Activated CD4-positive, alpha-beta T cell treated with anti-CD3 and anti-CD28 coated beads for 4 hours (primary cell): ENCODE results near the gene IL17C.
A peak's percentile ranks its signal among the peaks of the same experiment; 100 is the strongest.

Experiments used
- DNase-seq, 2 donors: peaks; one replicate each; pipeline ENCODE4 v3.0.0-alpha.2; 2020

The IL17C gene

DNA sequence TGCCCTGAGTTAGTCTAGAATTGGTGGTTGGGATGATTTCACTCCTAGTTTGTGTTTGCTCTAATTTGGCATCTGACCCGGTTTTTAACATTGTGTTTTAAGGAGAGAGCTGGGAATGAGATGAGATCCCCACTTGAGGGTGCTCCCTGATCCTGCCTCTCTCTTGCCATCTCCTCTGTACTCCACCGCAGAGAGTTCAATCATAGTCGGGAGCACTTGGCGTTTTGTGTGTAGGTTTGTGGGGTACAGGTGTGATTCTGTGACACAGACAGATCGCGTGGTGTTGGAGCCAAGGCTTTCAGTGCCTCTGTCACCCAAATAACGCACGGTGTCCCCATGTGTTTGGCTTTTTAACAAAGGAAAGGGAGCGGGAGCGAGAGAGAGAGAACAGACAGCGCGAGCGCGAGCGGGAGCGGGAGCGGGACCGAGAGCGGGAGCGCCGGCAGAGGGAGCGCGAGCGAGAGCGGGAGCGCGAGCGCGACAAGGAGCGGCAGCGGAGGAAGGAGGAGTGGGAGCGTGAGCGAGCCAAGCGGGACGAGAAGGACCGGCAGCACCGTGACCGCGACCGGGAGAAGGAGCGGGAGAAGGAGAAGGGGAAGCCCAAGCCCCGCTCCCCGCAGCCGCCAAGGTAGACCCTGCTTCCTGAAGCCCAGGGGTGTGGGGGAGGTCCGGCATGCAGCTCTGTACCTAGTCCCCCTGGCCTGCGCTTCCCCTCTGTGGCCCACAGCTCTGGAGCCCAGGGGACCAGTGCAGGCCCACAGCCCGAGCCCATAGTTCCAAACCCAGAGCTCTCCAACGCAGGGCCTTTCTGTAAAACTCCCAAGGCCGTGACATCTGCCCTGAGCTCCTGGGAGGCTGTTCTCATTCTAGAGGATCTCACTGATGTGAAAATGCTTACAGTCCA is 27.2 kb upstream of the IL17C start:
- DNase-seq = no peak

DNA sequence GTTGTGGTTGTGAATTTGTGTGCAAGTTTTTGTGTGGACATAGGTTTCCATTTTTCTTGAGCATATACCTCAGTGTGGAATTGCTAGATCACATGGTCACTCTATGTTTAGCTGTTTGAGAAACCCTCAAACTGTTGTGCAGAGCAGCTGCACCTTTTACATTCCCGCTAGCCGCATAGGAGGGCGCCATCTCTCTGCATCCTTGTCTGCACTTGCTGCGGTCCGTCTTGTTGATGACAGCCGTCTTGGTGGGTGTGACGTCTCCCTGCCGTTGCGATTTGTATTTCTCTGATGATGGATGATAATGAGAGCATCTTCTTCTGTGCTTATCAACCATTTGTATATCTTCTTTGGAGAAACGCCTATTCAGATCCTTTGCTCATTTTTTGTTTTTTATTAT is 25.1 kb upstream of the IL17C start:
- no peak for DNase-seq

DNA sequence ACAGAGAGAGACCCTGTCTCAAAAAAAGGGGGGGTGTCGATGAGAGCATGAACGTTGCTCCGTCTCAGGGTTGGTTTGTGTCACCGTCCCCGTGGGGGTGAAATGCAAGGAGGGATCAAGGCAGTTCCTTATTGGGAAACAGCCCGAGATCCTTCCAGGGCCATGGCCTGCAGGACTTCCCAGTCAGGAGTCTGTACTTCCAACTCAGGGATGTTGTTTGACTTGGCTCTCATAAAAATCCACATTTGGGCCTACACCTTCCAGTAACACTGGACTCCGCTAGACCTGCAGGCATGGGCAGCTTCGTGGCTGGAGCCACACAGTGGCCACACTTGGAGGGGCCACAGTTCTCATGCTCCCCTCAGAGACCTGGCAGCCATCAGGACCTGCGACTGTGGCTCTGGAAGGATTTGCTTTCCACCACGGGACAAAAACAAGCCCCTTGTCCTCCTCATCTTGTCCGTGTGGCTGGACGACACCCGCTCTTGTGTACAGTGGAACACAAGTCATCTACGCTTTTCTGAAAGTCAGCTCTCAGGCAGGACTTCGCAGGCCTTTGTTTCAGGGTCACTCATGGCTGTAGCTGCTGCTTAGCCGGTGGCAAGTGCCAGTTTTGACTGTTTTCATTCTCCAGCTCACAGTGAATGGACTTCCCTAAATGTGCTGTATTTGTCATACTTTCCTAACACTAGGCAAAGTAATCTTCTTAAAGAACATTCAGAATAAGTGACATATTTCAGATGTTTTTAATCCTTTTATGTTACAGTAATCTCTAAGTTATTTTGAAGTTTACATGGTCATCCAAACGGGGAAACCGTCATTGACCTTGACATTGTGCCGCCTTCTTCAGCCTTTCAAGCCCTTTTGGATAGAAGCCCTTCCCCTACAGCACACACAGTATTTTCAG is 24.2 kb upstream of the IL17C start:
- no peak for DNase-seq

DNA sequence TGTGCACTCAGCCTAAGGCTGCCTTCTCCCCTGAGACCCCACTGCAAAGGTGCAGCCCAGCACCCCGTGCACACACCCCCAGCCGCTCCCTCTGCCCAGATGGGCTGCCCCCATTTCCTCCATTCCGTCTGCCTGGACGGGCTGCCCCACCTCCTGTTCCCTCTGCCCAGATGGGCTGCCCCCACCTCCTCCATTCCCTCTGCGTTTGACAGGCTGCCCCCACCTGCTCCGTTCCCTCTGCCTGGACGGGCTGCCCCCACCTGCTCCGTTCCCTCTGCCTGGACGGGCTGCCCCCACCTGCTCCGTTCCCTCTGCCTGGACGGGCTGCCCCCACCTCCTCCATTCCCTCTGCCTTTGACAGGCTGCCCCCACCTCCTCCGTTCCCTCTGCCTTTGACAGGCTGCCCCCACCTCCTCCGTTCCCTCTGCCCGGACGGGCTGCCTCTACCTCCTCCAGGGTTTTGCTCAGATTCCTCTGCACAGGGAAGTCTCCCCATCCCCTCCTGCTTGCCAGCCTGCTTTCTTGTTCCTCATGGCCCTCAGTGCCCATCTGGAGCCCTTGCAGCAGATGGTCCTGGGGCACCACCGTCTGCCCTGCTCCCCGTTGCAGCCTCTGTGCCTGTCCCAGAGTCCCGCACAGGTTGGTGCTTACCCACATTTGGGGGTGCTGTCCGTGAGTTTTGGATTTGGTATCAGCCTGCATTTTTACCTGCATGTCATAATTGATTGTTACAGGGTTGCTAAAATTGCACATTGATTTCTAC is 23.4 kb upstream of the IL17C start:
- DNase-seq = no peak

DNA sequence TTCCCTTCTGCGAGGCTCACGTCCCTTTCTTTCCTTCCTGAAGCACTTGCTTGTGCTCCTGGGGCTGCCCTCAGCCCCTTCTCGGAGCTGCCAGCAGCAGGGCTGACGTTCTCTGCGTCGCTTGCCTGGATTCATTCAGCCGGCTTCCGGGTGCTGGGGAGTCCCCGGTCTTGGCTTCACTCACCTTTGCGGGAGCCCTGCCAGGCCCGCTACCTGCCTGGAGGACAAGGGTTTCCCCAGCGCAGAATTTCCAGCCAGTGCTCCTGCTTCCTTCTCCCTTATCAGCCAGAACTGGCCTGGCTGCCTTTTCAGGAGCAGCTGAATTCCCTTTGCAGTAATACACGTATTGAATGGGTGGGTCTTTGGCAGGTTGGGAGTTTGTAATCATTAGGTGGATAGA is 22.1 kb upstream of the IL17C start:
- no peak for DNase-seq

DNA sequence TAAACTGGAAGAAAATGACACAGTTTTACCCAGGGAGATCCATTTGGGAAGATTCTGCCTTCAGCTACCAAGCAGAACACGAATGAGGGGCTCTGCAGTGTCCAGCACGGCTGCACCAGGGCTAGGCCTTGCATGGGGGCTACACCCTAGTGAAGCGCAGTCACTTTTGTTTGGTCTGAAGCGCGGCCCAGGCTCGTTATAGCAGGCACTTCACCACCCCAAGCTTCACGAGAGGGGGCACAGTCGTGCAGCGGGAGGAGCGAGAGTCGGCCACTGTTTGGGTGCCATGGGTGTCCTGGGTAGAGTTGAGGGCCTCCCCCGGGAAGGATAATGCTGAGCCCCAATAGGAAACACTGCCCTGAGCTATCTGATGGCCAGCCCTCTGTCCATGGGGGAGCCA is 21.6 kb upstream of the IL17C start:
- no peak for DNase-seq

DNA sequence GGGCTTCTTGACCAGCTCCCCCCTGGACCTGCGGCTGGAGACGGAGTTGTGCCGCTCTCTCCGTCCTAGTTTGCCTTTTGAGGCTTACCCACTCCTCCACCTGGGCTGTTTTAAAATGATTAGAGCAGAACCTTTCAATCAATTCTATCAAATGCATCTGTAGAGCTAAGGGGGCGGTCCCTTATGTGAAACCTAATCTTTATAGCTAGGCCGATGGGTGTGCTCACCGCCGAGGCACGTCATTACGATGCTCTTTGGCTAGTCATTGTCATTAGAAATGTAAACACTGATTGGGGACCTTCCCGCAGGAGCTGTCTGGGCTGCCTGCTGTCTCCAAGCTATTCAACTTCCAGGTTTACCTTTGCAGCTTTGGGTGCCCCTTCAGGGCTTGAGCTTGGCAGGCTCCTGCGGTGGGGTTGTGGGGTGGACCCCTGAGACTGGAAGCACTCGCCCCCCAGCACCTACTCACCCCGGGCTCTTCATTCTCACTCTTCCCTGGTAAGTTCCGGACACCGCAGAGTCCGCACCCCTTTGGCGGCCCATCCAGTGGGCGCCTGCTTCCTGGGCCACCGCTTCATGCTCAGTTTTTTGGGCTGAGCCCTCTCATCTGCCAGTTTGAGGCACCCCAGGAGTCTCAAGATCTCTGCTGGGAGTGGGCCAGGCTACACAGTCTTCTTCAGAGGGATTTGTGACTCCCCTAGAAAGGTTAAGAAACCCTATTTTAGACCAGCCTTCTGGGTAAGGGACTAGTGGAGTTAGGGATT is 20.9 kb upstream of the IL17C start:
- DNase-seq = no peak

DNA sequence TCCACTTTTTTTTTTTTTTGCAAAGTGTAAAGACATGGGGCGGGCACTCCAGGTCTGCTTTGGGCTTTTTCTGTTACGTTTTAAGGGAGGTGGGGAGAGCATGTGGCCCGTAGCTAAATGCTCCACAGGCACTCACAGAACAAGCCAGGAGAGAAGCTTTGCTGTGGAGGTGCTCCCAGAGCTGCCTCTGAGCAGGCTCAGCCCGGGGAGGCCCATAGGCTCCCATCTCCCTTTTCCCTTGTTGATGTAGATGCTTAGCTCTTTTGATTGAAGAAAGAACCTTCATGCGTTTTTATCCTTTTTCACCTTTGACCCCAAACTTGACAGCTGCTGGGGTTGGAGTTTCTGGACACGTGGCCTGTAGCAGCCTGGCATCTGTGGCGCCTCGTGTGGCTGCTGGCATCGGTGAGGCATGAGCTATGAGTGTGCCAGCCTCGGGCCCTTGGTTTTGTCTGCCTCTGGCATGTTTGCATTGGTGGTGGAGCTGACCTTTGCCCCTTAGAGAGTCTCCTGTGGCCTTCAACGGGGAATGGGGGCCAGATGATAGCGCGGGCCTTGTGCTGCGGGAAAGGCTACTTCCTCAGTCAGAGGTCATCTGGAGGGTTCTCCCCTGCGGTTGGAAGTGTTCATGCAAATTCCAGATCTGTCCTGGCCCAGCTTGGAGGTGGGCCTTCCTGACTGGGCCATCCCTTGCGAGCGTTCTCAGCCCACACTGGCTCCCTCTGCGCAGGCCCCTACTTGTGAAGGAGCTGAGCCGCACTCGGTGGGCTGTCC is 20.0 kb upstream of the IL17C start:
- DNase-seq = no peak

DNA sequence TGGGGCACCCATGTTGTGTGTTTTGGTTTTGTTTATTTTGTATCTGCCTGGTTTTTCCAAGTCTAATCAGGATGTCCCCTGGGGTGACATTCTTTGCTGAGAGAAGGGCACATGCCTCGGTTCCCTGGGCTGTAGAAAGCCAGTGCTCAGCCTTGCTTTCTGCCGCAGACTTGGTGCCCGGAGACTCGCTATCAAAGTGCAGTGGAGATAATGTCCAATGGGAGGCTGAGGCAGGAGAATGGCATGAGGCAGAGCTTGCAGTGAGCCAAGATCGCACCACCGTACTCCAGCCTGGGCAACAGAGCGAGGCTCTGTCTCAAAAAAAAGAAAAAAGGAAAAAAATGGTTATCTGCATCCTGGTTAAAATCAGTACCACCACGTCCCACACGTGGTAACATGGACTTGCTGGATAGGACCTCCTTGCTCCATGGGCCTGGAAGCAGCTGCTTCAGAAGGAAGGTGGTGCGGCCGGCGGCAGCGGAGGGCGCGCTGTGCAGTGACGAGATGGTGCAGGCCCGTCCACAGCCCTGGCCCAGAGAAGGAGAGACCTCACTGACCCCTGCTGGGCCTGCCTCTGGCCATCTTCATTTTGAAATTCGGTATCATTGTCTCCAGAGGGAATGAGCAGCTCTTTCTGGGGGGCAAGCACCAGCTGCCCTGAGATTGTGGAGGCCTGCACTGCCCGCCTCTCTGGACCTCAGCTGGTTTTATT is 19.3 kb upstream of the IL17C start:
- no peak for DNase-seq

DNA sequence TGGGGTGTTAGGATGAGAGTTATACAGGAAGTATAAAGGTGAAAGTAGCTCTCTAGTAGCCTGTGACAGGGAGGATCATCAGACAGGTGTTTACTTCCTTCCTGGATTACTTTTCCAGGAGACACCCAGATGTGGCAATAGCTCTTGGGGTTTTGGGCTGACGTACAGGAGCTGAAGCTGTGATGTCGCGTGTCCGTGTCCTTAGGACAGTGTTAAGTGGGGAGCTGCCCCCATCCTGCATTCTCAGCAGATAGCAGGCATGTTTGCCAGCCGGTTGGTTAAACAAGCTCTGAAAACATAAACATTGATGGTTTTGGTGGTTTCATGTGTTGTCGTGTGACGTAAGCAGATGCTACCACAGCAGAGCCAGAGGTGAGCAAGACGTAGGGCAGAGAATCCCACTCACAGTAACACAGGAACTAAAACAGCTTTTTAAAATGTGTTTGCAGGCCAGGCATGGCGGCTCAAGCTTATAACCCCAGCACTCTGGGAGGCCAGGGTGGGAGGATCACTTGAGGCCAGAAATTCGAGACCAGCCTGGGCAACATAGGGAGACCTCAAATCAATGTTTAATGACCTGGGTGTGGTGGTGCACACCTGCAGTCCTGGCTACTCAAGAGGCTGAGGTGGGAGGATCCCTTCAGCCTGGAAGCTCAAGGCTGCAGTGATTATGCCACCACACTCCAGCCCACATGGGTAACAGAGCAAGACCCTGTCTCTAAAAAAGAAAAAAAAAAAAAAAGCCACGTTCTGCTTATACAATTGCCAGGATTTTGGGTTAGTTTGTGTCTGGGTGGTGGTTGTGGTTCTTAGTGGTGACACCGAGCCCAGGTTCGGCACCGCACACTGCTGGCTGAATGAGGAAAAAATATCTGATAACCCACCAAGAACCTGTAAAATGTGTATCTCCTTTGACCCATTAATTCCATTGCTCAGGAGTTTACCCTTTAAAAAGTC is 18.2 kb upstream of the IL17C start:
- DNase-seq = peak; percentile 46 to 55

DNA sequence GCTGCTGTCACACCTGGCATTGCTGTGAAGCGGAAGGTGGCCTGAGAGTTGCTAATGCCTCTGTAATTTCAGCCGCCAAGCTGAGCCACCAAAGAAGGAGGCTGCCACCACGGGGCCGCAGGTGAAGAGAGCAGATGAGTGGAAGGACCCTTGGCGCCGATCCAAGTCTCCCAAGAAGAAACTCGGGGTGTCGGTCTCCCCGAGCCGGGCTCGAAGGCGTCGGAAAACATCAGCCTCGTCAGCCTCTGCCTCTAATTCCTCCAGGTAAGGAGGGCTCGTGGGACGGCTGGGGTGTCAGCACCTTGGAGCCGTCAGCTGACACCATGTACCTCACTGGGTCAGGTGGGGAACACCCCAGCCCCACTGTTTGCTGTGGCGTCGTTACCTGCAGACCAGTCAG is 16.2 kb upstream of the IL17C start:
- no peak for DNase-seq

DNA sequence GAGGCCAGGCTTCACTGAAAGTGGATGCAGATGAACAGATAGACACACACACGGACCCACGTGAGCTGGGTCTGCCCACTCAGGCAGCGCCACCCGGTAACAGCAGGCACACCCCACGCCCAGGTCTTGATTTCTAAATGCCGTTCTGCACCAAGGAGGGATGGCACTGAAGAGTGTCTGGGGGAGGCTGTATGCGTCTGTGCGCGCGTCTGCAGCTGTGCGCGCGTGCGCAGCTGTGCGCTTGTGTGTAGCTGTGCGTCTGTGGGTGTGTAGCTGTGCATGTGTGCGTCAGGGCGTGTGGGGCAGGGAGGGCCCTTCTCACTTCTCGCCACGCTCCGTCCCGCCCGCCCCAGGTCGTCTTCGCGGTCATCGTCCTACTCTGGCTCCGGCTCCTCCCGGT is 15.5 kb upstream of the IL17C start:
- no peak for DNase-seq

DNA sequence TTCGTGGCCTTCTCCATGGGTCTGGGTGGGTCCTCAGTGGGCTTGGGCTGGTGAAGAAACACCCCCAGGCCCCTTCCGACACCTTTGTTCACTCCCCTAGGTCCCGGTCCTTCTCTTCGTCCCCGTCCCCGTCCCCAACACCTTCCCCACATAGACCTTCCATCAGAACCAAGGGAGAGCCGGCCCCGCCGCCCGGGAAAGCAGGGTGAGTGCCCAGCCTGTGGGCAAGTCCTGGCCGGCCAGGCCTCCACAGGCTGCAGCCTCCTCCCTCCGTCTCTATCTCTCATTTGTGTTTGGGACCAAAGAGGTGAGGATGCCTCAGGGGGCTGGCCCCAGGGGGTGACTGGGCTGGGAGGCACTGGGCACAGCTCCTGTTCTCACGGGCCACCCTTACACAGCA is 14.5 kb upstream of the IL17C start:
- no peak for DNase-seq

DNA sequence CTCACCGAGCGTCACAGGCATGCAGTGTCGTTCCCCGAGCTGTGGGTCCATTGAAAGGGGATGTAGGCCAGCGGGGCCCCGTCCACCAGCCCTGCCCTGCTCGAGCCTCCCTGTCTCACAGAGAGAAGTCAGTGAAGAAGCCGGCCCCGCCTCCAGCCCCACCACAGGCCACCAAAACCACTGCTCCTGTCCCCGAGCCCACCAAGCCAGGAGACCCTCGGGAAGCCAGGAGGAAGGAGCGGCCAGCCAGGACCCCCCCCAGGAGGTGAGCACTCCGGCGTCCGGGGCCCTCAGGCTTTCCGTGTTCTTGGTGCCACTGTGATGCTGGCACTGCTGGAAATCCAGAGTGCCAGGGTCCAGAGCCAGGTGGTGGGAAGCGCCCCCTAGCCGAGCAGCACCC is 13.9 kb upstream of the IL17C start:
- no peak for DNase-seq

DNA sequence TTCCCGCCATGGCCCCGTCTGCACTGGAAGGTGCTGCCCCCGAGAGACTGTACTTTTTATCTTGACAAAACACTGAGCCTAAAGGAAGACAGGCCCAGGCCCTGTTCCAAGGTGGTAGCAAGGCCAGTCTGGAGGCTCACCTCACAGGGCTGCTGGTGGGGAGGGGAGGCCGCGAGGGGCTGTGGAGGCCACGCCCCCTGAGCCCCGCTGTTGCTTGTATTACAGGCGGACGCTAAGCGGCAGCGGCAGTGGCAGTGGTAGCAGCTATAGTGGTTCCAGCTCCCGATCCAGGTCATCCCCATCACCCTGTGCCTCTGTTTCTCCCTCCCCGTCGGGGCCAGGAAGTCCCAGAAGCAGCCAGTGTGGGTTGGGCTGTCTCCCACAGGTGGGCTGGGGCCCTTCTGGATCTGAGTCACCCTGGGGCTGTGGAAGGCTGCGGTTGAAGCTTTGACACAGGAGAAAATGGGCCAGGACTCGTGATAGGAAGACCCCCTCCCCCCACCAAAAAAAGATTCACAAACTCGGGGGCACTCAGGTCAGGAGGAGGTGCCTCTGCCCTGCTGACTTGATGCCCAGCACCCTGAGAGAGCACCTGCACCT is 13.3 kb upstream of the IL17C start:
- DNase-seq = no peak

DNA sequence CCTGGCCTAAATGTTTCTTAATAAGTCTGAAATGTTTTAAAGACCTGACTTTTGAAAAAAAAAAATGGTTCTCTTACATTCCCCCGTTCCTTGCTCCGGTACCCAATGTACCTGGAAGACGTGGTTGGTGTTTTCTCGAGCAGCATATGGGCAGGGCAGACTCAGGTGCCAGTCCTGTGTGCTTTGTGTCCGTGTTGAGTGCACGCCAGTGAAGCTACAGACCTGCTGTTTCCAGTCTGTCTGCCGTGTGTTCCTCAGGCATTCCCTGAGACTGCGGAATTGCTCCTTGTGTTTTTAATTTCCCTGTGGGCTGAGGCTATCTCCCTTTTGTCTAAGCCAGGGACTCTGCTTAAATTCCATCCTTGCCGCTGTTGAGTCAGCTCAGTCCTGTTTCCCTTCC is 11.7 kb upstream of the IL17C start:
- no peak for DNase-seq

DNA sequence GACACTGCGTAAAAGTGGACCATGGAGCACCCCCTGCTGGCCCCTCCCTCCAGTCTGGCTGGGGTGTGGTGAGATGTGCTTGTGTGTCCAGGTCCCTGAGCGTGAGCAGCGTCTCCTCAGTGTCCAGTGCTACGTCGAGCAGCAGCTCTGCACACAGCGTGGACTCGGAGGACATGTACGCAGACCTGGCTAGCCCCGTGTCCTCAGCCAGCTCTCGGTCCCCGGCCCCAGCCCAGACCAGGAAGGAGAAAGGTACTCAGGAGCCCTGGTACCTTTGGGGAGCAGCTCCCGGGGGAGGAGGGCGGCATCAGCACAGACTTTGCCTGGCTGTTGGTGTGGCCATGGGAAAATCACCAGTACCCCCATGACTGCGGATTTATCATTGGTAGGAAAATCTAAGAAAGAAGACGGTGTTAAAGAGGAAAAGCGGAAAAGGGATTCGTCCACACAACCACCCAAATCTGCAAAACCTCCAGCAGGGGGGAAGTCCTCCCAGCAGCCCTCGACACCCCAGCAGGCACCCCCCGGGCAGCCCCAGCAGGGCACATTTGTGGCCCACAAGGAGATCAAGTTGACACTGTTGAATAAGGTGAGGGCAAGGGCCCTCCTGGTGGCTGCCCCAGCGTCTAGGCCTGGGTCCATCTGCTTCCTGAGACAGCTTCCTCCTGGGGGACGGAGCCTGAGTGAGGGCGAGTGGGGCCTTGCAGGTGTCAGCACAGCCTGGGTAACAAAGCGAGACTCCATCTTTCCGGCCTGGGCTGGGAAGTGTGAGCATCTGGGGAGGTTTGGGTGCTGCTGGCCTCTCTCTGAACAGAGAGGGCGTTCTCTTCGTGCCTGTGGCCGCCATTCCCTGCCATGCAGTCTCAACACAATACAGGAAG is 10.6 kb upstream of the IL17C start:
- DNase-seq = no peak

DNA sequence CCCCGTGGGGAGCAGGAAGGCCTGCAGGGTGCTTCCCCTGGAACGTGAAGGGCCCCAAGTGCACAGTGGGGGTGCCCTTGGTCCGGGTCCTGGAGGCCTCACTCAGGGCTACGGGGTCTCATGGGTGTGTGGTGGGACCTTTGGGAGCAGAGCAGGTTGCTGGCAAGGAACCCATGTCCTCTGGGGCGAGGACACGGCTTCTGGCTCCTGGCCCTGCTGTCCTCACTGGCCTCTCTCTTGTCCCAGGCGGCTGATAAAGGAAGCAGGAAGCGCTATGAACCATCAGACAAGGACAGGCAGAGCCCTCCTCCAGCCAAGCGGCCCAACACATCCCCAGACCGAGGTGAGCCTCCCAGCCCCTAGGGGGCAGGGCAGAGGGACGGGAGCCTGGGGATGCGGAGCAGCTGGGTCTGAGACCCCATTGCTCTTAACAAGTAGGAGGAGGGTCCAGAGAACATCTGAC is 9.8 kb upstream of the IL17C start:
- DNase-seq = no peak
